Measurements from ENCODE around the gene CCDC85B. TPM values are rescaled to one million over a fixed set of nuclear protein-coding genes. Genes with fewer than 3 reads are reported as not detected.

Gene CCDC85B
- total and polyA plus RNA-seq, 4 donors, result 4.3 to 12.6 (median 6.9) TPM

- H3K4me1 ChIP-seq (ENCODE audit: control insufficient read depth in 4 of 4, insufficient read depth in 4 of 4, low read length in 3 of 4), result peaks cover 0 to 8% (median 2%) of the 10 kb centered on the region in 4 donors
- no peaks in the 10 kb centered on the region for H3K27me3 ChIP-seq (ENCODE audit: control insufficient read depth in 4 of 4, insufficient read depth in 4 of 4, low read length in 3 of 4)
- 26% methylated on average over 14 of the region's 14 CpGs for WGBS
- peak; percentile 51 to 70 for TF ChIP-seq RAD21 (IDR thresholded peaks at IDR 0.05)
- TF ChIP-seq REST (IDR thresholded peaks at IDR 0.05), result peak; percentile 15
- peak; percentile 19 for TF ChIP-seq CTCF (IDR thresholded peaks at IDR 0.05; ENCODE audit: low read depth, low read length, missing input control)
- TF ChIP-seq GABPA (IDR thresholded peaks at IDR 0.05 in 1 of 2, conservative IDR thresholded peaks at IDR 0.05 in 1 of 2), result peak in 1 of 2 donors; percentile 18
- no peak for TF ChIP-seq ATF3 (IDR thresholded peaks at IDR 0.05)
- no peak for TF ChIP-seq YY1 (IDR thresholded peaks at IDR 0.05)
- TF ChIP-seq NR2F2 (IDR thresholded peaks at IDR 0.05), result peak; percentile 79
- TF ChIP-seq MAX (IDR thresholded peaks at IDR 0.05), result no peak
- no peak for TF ChIP-seq ZBTB33 (IDR thresholded peaks at IDR 0.05)
- no peak for TF ChIP-seq HNF4A (conservative IDR thresholded peaks at IDR 0.05)
- no peak for TF ChIP-seq FOXA1 (IDR thresholded peaks at IDR 0.05)
- TF ChIP-seq EGR1 (IDR thresholded peaks at IDR 0.05; ENCODE audit: low read depth in 2 of 2), result no peak
- TF ChIP-seq JUND (IDR thresholded peaks at IDR 0.05), result no peak
- peak; percentile 4 for TF ChIP-seq SP1 (IDR thresholded peaks at IDR 0.05)
- no peak for TF ChIP-seq TAF1 (conservative IDR thresholded peaks at IDR 0.05)
- TF ChIP-seq FOXA2 (IDR thresholded peaks at IDR 0.05), result no peak
- peak; percentile 56 to 60 for TF ChIP-seq RXRA (IDR thresholded peaks at IDR 0.05)
- peak overlapping the region in 1 of 2 donors; percentile 54 for H3K27ac ChIP-seq (ENCODE audit: low read depth in 1 of 2, low read length in 2 of 2)
- H3K9ac ChIP-seq (ENCODE audit: low read depth in 1 of 2, low read length in 2 of 2), result no peak overlapping the region
- no peak for DNase-seq (ENCODE audit: low spot score)
- H3K36me3 ChIP-seq (ENCODE audit: control insufficient read depth in 4 of 4, insufficient read depth in 3 of 4, low read depth in 1 of 4, low read length in 3 of 4), result no peaks in the 10 kb centered on the region
- H3K9me3 ChIP-seq (ENCODE audit: control insufficient read depth in 4 of 4, low read length in 3 of 4), result no peaks in the 10 kb centered on the region
- no peak overlapping the region for H3K4me3 ChIP-seq (ENCODE audit: low read depth in 1 of 3, low read length in 3 of 3)
Observed at GRCh38 chr11:65911682-65912568, 21.5 kb downstream of the CCDC85B start.
